Common myeloid progenitor, CD34-positive (primary cell): ENCODE data around the gene CHMP1B.

Source experiments
- CTCF ChIA-PET: fragments of 350-600 bp; sonication (Branson Sonifier 250); formaldehyde crosslinking; loops from one replicate; lab custom pipeline; 2021; ENCODE audit warnings: antibody characterized with exemption; lab: Charles Lee
- POLR2A ChIA-PET: fragments of 350-600 bp; sonication (Branson Sonifier 250); formaldehyde crosslinking; loops from one replicate; lab custom pipeline; 2021; ENCODE audit warnings: antibody characterized with exemption; lab: Charles Lee
- DNase-seq, 3 donors: peaks; one replicate each; pipeline versions ENCODE4 v3.0.0 to v3.0.0-alpha.2; 2013
- H3K27ac ChIP-seq, 2 experiments: 1 replicate in 1 of 2; 2 replicates in 1 of 2; pipeline ENCODE4 v1.7.0; 2013; ENCODE audit warnings: inconsistent platforms in 2 of 2, low read length in 2 of 2, mild to moderate bottlenecking in 2 of 2, low read depth in 1 of 2, moderate library complexity in 1 of 2; ENCODE audit not compliant: severe bottlenecking in 2 of 2, insufficient read depth in 1 of 2, poor library complexity in 1 of 2
- H3K27me3 ChIP-seq, 5 experiments: replicated peaks in 2 of 5; 1 replicate in 3 of 5; 2 replicates in 2 of 5; pipeline versions ENCODE4 v1.6.1 to v1.7.0; 2013; ENCODE audit warnings: low read length in 4 of 5, mild to moderate bottlenecking in 2 of 5, moderate library complexity in 2 of 5, inconsistent platforms in 1 of 5; ENCODE audit not compliant: insufficient read depth in 5 of 5, control insufficient read depth in 4 of 5
- H3K36me3 ChIP-seq, 4 experiments: 1 replicate in 2 of 4; 2 replicates in 2 of 4; pipeline versions ENCODE4 v1.6.1 to v1.7.0; 2013; ENCODE audit warnings: low read length in 3 of 4, control low read depth in 1 of 4, mild to moderate bottlenecking in 1 of 4; ENCODE audit not compliant: control insufficient read depth in 4 of 4, insufficient read depth in 4 of 4
- H3K4me1 ChIP-seq, 4 experiments: 1 replicate in 3 of 4; 2 replicates in 1 of 4; pipeline versions ENCODE4 v1.6.1 to v1.7.1; 2013; ENCODE audit warnings: low read length in 3 of 4, mild to moderate bottlenecking in 3 of 4, control low read depth in 1 of 4, inconsistent platforms in 1 of 4, moderate library complexity in 1 of 4; ENCODE audit not compliant: control insufficient read depth in 4 of 4, insufficient read depth in 4 of 4; ENCODE audit errors: control extremely low read depth in 1 of 4
- H3K4me3 ChIP-seq, 7 experiments: 1 replicate in 4 of 7; 2 replicates in 3 of 7; pipeline versions ENCODE4 v1.5.1 to v1.7.0; 2013; ENCODE audit warnings: mild to moderate bottlenecking in 7 of 7, low read length in 6 of 7, moderate library complexity in 6 of 7, inconsistent platforms in 2 of 7, low read depth in 2 of 7, control low read depth in 1 of 7; ENCODE audit not compliant: insufficient read depth in 4 of 7, control insufficient read depth in 1 of 7; ENCODE audit errors: extremely low read depth in 1 of 7
- H3K9me3 ChIP-seq, 5 experiments: 1 replicate in 4 of 5; 2 replicates in 1 of 5; pipeline versions ENCODE4 v1.6.1 to v1.7.1; 2013; ENCODE audit warnings: low read length in 4 of 5, mild to moderate bottlenecking in 2 of 5, inconsistent platforms in 1 of 5, low read depth in 1 of 5, moderate library complexity in 1 of 5; ENCODE audit not compliant: control insufficient read depth in 4 of 5, insufficient read depth in 2 of 5; ENCODE audit errors: control extremely low read depth in 1 of 5
- WGBS: methylation state at CpG from one replicate; pipeline ENCODE4 v1.1.5; 2013; ENCODE audit not compliant: insufficient coverage; 5-methylcytosine and 5-hydroxymethylcytosine counted together

CHMP1B gene

GRCh38 chr18:11859903-11860407 lies 8.7 kb downstream of the CHMP1B start:
- Histone ChIP-seq H3K4me1 (peaks cover 0 to 10% (median 7%) of the 10 kb centered on the region in 4 experiments), H3K27ac (no peak overlapping the region), H3K4me3 (no peak overlapping the region), H3K27me3 (peaks cover 0 to 32% (median 6%) of the 10 kb centered on the region in 5 experiments), H3K9me3 (no peaks in the 10 kb centered on the region), H3K36me3 (peaks cover 0 to 3% (median 0%) of the 10 kb centered on the region in 4 experiments)
- WGBS = 95% methylated on average over 4 of the region's 4 CpGs
- ChIA-PET POLR2A (no interaction called here), CTCF (interaction anchor here (1.4 kb wide), 1 partner anchor 9 kb away, joined by 5 read pairs; no protein-coding TSS in a partner anchor)
- DNase-seq = peak in 2 of 3 donors; percentile 33 to 52

- CTCF ChIA-PET = interaction anchor here (1.4 kb wide), 1 partner anchor 9 kb away, joined by 5 read pairs; no protein-coding TSS in a partner anchor
- peaks cover 0 to 10% (median 7%) of the 10 kb centered on the region in 4 experiments for H3K4me1 ChIP-seq
- 94% methylated on average over 14 of the region's 17 CpGs for WGBS
- H3K9me3 ChIP-seq = no peaks in the 10 kb centered on the region
- H3K27me3 ChIP-seq = peaks cover 0 to 35% (median 6%) of the 10 kb centered on the region in 5 experiments
- POLR2A ChIA-PET = no interaction called here
- no peak overlapping the region for H3K4me3 ChIP-seq
- no peak for DNase-seq
- H3K27ac ChIP-seq = no peak overlapping the region
- H3K36me3 ChIP-seq = no peaks in the 10 kb centered on the region
These were observed 9.6 kb downstream of the CHMP1B start for GRCh38 chr18:11860594-11861450.

GRCh38 chr18:11861583-11862288 lies 10.5 kb downstream of the CHMP1B start:
- H3K27ac ChIP-seq = no peak overlapping the region
- 95% methylated on average over 17 of the region's 20 CpGs for WGBS
- H3K4me1 ChIP-seq = peaks cover 0 to 10% (median 7%) of the 10 kb centered on the region in 4 experiments
- H3K27me3 ChIP-seq = peaks cover 0 to 38% (median 6%) of the 10 kb centered on the region in 5 experiments
- POLR2A ChIA-PET = no interaction called here
- H3K9me3 ChIP-seq = no peaks in the 10 kb centered on the region
- no peaks in the 10 kb centered on the region for H3K36me3 ChIP-seq
- no peak for DNase-seq
- CTCF ChIA-PET = interaction anchor here (1.2 kb wide), 1 partner anchor 8 kb away, joined by 3 read pairs; no protein-coding TSS in a partner anchor
- no peak overlapping the region for H3K4me3 ChIP-seq

GRCh38 chr18:11862468-11863137 lies 11.4 kb downstream of the CHMP1B start:
- DNase-seq = no peak
- no peak overlapping the region for H3K4me3 ChIP-seq
- no peaks in the 10 kb centered on the region for H3K9me3 ChIP-seq
- no peaks in the 10 kb centered on the region for H3K36me3 ChIP-seq
- H3K4me1 ChIP-seq = peaks cover 0 to 4% (median 3%) of the 10 kb centered on the region in 4 experiments
- ChIA-PET CTCF (interaction anchor here (1.2 kb wide), 1 partner anchor 9 kb away, joined by 3 read pairs; no protein-coding TSS in a partner anchor), POLR2A (no interaction called here)
- 96% methylated on average over 5 of the region's 6 CpGs for WGBS
- H3K27ac ChIP-seq = no peak overlapping the region
- peaks cover 0 to 38% (median 5%) of the 10 kb centered on the region in 5 experiments for H3K27me3 ChIP-seq

- DNase-seq = no peak
- WGBS = 100% methylated on average over 1 of the region's 2 CpGs
- POLR2A ChIA-PET = no interaction called here
- no peak overlapping the region for H3K4me3 ChIP-seq
- no peak overlapping the region for H3K27ac ChIP-seq
- CTCF ChIA-PET = interaction anchor here (1.0 to 1.5 kb wide), 3 partner anchors 74 to 131 kb away, joined by 3 read pairs; no protein-coding TSS in a partner anchor
- H3K4me1 ChIP-seq = peaks cover 0 to 4% (median 3%) of the 10 kb centered on the region in 4 experiments
- H3K27me3 ChIP-seq = peaks cover 0 to 34% (median 2%) of the 10 kb centered on the region in 5 experiments
- no peaks in the 10 kb centered on the region for H3K9me3 ChIP-seq
- H3K36me3 ChIP-seq = no peaks in the 10 kb centered on the region
These were observed 13.3 kb downstream of the CHMP1B start for GRCh38 chr18:11864471-11864870.

- ChIA-PET CTCF (interaction anchor here (1.0 to 1.5 kb wide), 3 partner anchors 73 to 131 kb away, joined by 3 read pairs; no protein-coding TSS in a partner anchor), POLR2A (no interaction called here)
- Histone ChIP-seq H3K4me3 (no peak overlapping the region), H3K27ac (no peak overlapping the region), H3K27me3 (peaks cover 0 to 28% (median 2%) of the 10 kb centered on the region in 5 experiments), H3K4me1 (peaks cover 0 to 2% (median under 1%) of the 10 kb centered on the region in 4 experiments), H3K9me3 (no peaks in the 10 kb centered on the region), H3K36me3 (no peaks in the 10 kb centered on the region)
- no peak for DNase-seq
- 92% methylated on average over 12 of the region's 12 CpGs for WGBS
These were observed 13.9 kb downstream of the CHMP1B start for GRCh38 chr18:11865071-11865470.
